ENCODE measurements around the gene VPS13C.

DNA sequence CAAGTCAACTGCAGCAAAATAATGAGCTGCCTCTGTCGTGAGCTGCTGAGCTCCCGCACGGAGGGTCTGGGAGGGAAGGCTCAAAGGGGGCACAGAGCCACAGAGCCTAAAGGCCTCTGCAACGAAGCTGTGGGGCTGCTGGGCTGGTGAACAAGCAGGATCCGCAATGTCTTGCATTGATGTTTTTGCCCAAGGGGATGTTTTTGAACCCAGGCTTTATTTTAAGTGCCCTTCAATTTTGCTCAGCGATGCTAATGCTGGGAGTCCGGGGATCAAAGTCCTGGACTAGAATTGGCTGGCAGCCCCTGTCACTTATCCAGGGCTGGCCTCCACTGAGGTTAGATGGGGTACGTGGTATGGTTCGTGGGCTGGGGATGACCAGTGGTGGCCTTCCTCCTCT, 240.0 kb downstream of the VPS13C start:
- TF ChIP-seq TCF7L2 (IDR thresholded peaks at IDR 0.05; ENCODE audit: borderline replicate concordance, extremely low read depth, insufficient read depth, insufficient read length), result no peak
- TF ChIP-seq CTCF (IDR thresholded peaks at IDR 0.05 in 2 of 3, conservative IDR thresholded peaks at IDR 0.05 in 1 of 3; ENCODE audit: borderline replicate concordance in 1 of 3, insufficient read depth in 1 of 3, low read depth in 2 of 3, low read length in 2 of 3), result no peak
- TF ChIP-seq, protein P1, sequence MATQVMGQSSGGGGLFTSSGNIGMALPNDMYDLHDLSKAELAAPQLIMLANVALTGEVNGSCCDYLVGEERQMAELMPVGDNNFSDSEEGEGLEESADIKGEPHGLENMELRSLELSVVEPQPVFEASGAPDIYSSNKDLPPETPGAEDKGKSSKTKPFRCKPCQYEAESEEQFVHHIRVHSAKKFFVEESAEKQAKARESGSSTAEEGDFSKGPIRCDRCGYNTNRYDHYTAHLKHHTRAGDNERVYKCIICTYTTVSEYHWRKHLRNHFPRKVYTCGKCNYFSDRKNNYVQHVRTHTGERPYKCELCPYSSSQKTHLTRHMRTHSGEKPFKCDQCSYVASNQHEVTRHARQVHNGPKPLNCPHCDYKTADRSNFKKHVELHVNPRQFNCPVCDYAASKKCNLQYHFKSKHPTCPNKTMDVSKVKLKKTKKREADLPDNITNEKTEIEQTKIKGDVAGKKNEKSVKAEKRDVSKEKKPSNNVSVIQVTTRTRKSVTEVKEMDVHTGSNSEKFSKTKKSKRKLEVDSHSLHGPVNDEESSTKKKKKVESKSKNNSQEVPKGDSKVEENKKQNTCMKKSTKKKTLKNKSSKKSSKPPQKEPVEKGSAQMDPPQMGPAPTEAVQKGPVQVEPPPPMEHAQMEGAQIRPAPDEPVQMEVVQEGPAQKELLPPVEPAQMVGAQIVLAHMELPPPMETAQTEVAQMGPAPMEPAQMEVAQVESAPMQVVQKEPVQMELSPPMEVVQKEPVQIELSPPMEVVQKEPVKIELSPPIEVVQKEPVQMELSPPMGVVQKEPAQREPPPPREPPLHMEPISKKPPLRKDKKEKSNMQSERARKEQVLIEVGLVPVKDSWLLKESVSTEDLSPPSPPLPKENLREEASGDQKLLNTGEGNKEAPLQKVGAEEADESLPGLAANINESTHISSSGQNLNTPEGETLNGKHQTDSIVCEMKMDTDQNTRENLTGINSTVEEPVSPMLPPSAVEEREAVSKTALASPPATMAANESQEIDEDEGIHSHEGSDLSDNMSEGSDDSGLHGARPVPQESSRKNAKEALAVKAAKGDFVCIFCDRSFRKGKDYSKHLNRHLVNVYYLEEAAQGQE (IDR thresholded peaks at IDR 0.05; ENCODE audit: low read depth), result no peak
- no peak for TF ChIP-seq MAX (IDR thresholded peaks at IDR 0.05)
- no peak for TF ChIP-seq SP1 (IDR thresholded peaks at IDR 0.05; ENCODE audit: low read depth)
- TF ChIP-seq FOSL1 (IDR thresholded peaks at IDR 0.05; ENCODE audit: low read depth), result no peak
- TF ChIP-seq RAD21 (IDR thresholded peaks at IDR 0.05; ENCODE audit: low read depth), result no peak
- TF ChIP-seq, protein P2, sequence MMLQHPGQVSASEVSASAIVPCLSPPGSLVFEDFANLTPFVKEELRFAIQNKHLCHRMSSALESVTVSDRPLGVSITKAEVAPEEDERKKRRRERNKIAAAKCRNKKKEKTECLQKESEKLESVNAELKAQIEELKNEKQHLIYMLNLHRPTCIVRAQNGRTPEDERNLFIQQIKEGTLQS (IDR thresholded peaks at IDR 0.05), result no peak
- TF ChIP-seq, protein P3, sequence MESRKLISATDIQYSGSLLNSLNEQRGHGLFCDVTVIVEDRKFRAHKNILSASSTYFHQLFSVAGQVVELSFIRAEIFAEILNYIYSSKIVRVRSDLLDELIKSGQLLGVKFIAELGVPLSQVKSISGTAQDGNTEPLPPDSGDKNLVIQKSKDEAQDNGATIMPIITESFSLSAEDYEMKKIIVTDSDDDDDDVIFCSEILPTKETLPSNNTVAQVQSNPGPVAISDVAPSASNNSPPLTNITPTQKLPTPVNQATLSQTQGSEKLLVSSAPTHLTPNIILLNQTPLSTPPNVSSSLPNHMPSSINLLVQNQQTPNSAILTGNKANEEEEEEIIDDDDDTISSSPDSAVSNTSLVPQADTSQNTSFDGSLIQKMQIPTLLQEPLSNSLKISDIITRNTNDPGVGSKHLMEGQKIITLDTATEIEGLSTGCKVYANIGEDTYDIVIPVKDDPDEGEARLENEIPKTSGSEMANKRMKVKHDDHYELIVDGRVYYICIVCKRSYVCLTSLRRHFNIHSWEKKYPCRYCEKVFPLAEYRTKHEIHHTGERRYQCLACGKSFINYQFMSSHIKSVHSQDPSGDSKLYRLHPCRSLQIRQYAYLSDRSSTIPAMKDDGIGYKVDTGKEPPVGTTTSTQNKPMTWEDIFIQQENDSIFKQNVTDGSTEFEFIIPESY (IDR thresholded peaks at IDR 0.05; ENCODE audit: extremely low read depth, insufficient replicate concordance, low read length), result no peak
- TF ChIP-seq POLR2AphosphoS5 (IDR thresholded peaks at IDR 0.05; ENCODE audit: low read depth, low read length), result no peak
